PC-3 (cell line): ENCODE results near the gene PHKB.

ENCODE experiments used
- EZH2 ChIP-seq: fragments of 300-600 bp; sonication (generic); IDR thresholded peaks from one replicate; pipeline ENCODE4 v1.6.1; 2017; ENCODE audit warnings: antibody characterized with exemption, mild to moderate bottlenecking, low read length; ENCODE audit not compliant: unreplicated experiment
- EZH2phosphoT487 ChIP-seq: fragments of 300-600 bp; sonication (generic); IDR thresholded peaks from 2 replicates; pipeline ENCODE4 v1.6.1; 2018; ENCODE audit warnings: mild to moderate bottlenecking, antibody characterized with exemption, low read length, borderline replicate concordance
- TF ChIP-seq, protein P1 (sequence below): fragments of 300-600 bp; sonication (generic); conservative IDR thresholded peaks from 2 replicates; pipeline ENCODE4 v1.5.1; 2017; ENCODE audit warnings: antibody characterized with exemption, low read depth, mild to moderate bottlenecking, low read length

DNA sequence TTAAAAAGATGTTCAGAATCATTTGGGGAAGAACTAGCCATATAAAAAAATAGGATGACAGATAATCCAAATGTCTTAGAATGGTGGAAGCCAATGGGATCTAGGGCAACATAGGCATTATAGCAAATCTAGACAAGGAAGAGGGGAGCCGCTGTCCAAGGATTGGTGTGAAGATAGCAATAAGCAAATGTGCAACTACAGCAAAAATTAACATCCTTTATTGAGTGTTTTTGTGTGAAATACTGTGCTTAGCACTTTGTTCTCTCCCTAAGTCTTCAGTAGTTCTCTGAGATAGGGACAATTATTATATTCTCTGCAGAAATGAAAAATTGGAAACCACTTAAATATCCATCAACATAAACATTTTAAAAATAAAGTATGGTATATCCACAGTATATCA, 177.0 kb downstream of the PHKB start:
- TF ChIP-seq, protein P1, sequence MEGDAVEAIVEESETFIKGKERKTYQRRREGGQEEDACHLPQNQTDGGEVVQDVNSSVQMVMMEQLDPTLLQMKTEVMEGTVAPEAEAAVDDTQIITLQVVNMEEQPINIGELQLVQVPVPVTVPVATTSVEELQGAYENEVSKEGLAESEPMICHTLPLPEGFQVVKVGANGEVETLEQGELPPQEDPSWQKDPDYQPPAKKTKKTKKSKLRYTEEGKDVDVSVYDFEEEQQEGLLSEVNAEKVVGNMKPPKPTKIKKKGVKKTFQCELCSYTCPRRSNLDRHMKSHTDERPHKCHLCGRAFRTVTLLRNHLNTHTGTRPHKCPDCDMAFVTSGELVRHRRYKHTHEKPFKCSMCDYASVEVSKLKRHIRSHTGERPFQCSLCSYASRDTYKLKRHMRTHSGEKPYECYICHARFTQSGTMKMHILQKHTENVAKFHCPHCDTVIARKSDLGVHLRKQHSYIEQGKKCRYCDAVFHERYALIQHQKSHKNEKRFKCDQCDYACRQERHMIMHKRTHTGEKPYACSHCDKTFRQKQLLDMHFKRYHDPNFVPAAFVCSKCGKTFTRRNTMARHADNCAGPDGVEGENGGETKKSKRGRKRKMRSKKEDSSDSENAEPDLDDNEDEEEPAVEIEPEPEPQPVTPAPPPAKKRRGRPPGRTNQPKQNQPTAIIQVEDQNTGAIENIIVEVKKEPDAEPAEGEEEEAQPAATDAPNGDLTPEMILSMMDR: no peak
- TF ChIP-seq EZH2 (no peak), EZH2phosphoT487 (no peak)
